IPS-11a (cell line): ENCODE data around the gene ANO6.

Experiments used
- H3K4me3 ChIP-seq: one replicate; pipeline ENCODE4 v1.5.1; 2013; ENCODE audit warnings: low read depth, low read length, control low read depth

ANO6 gene

GRCh38 chr12:45276154-45276755 is 60.4 kb downstream of the ANO6 start:
- H3K4me3 ChIP-seq = no peak overlapping the region

- no peak overlapping the region for H3K4me3 ChIP-seq
Observed at GRCh38 chr12:45278447-45278846, 62.6 kb downstream of the ANO6 start.

- H3K4me3 ChIP-seq = no peak overlapping the region
Observed at GRCh38 chr12:45279931-45280830, 64.3 kb downstream of the ANO6 start.

GRCh38 chr12:45281994-45282393 is 66.1 kb downstream of the ANO6 start:
- H3K4me3 ChIP-seq = no peak overlapping the region

- no peak overlapping the region for H3K4me3 ChIP-seq
Observed at GRCh38 chr12:45282411-45282810, 66.5 kb downstream of the ANO6 start.

GRCh38 chr12:45284096-45284901 is 68.4 kb downstream of the ANO6 start:
- H3K4me3 ChIP-seq = no peak overlapping the region

- H3K4me3 ChIP-seq = no peak overlapping the region
Observed at GRCh38 chr12:45285717-45286116, 69.8 kb downstream of the ANO6 start.

GRCh38 chr12:45286621-45287020 is 70.7 kb downstream of the ANO6 start:
- H3K4me3 ChIP-seq = no peak overlapping the region

- no peak overlapping the region for H3K4me3 ChIP-seq
Observed at GRCh38 chr12:45289245-45290215, 73.6 kb downstream of the ANO6 start.

- no peak overlapping the region for H3K4me3 ChIP-seq
Observed at GRCh38 chr12:45290216-45290605, 74.3 kb downstream of the ANO6 start.

- H3K4me3 ChIP-seq = no peak overlapping the region
Observed at GRCh38 chr12:45291518-45291917, 75.6 kb downstream of the ANO6 start.

- H3K4me3 ChIP-seq = no peak overlapping the region
Observed at GRCh38 chr12:45292486-45293195, 76.7 kb downstream of the ANO6 start.

- H3K4me3 ChIP-seq = no peak overlapping the region
Observed at GRCh38 chr12:45294906-45295305, 79.0 kb downstream of the ANO6 start.

- H3K4me3 ChIP-seq = no peak overlapping the region
Observed at GRCh38 chr12:45296046-45296586, 80.2 kb downstream of the ANO6 start.

- H3K4me3 ChIP-seq = no peak overlapping the region
Observed at GRCh38 chr12:45298047-45298446, 82.2 kb downstream of the ANO6 start.

GRCh38 chr12:45298721-45299692 is 83.1 kb downstream of the ANO6 start:
- H3K4me3 ChIP-seq = no peak overlapping the region

GRCh38 chr12:45302621-45303369 is 86.9 kb downstream of the ANO6 start:
- no peak overlapping the region for H3K4me3 ChIP-seq

GRCh38 chr12:45303945-45304344 is 88.0 kb downstream of the ANO6 start:
- H3K4me3 ChIP-seq = no peak overlapping the region
